Effector memory CD8-positive, alpha-beta T cell (primary cell): ENCODE measurements around the gene SIRT4.
A peak's percentile ranks its signal among the peaks of the same experiment; 100 is the strongest.

ENCODE experiments used
- ATAC-seq: fragments of 150-1000 bp; cut with Tn5 transposase; replicated peaks from 2 replicates; pipeline ENCODE4 v1.10.0; 2021; ENCODE audit warnings: mild to moderate bottlenecking, moderate library complexity
- DNase-seq, 3 experiments: peaks; one replicate each; pipeline ENCODE4 v3.0.0; 2021
- H3K27ac Mint-ChIP-seq, 2 donors: one replicate each; pipeline ENCODE4 v1.8.0; 2022; ENCODE audit warnings: mild to moderate bottlenecking in 2 of 2, mixed read lengths in 2 of 2, moderate library complexity in 2 of 2
- H3K27me3 Mint-ChIP-seq, 2 donors: one replicate each; pipeline ENCODE4 v1.8.0; 2022; ENCODE audit warnings: mixed read lengths in 2 of 2
- H3K36me3 Mint-ChIP-seq: one replicate; pipeline ENCODE4 v1.8.0; 2022; ENCODE audit warnings: mild to moderate bottlenecking, moderate library complexity, mixed read lengths; ENCODE audit not compliant: insufficient read depth
- H3K4me1 Mint-ChIP-seq, 2 donors: one replicate each; pipeline ENCODE4 v1.8.0; 2022; ENCODE audit warnings: low read depth in 2 of 2, mixed read lengths in 2 of 2
- H3K4me3 Mint-ChIP-seq, 2 donors: one replicate each; pipeline ENCODE4 v1.8.0; 2022; ENCODE audit warnings: mild to moderate bottlenecking in 2 of 2, mixed read lengths in 2 of 2, moderate library complexity in 2 of 2
- H3K9me3 Mint-ChIP-seq, 2 donors: one replicate each; pipeline ENCODE4 v1.8.0; 2022; ENCODE audit warnings: mixed read lengths in 2 of 2

SIRT4 gene

GRCh38 chr12:120290609-120291305, 11.4 kb upstream of the SIRT4 start:
- no peak overlapping the region for H3K4me3 Mint-ChIP-seq

GRCh38 chr12:120292411-120292660, 9.8 kb upstream of the SIRT4 start:
- DNase-seq (peak in 1 of 3 experiments; percentile 39), ATAC-seq (peak; percentile 13)
- H3K36me3 Mint-ChIP-seq = peaks cover 4% of the 10 kb centered on the region
- no peak overlapping the region for H3K27ac Mint-ChIP-seq
- no peak overlapping the region for H3K4me3 Mint-ChIP-seq
- H3K4me1 Mint-ChIP-seq = peaks cover 0 to 5% of the 10 kb centered on the region in 2 donors
- no peaks in the 10 kb centered on the region for H3K27me3 Mint-ChIP-seq
- H3K9me3 Mint-ChIP-seq = no peaks in the 10 kb centered on the region

More at GRCh38 chr12:120290609-120291305, 11.4 kb upstream of the SIRT4 start:
- peaks cover 0 to 5% of the 10 kb centered on the region in 2 donors for H3K4me1 Mint-ChIP-seq
- H3K27me3 Mint-ChIP-seq = no peaks in the 10 kb centered on the region
- peaks cover 4% of the 10 kb centered on the region for H3K36me3 Mint-ChIP-seq
- DNase-seq (peak in 2 of 3 experiments; percentile 15 to 28), ATAC-seq (no peak)
- no peak overlapping the region for H3K27ac Mint-ChIP-seq
- no peaks in the 10 kb centered on the region for H3K9me3 Mint-ChIP-seq

DNA sequence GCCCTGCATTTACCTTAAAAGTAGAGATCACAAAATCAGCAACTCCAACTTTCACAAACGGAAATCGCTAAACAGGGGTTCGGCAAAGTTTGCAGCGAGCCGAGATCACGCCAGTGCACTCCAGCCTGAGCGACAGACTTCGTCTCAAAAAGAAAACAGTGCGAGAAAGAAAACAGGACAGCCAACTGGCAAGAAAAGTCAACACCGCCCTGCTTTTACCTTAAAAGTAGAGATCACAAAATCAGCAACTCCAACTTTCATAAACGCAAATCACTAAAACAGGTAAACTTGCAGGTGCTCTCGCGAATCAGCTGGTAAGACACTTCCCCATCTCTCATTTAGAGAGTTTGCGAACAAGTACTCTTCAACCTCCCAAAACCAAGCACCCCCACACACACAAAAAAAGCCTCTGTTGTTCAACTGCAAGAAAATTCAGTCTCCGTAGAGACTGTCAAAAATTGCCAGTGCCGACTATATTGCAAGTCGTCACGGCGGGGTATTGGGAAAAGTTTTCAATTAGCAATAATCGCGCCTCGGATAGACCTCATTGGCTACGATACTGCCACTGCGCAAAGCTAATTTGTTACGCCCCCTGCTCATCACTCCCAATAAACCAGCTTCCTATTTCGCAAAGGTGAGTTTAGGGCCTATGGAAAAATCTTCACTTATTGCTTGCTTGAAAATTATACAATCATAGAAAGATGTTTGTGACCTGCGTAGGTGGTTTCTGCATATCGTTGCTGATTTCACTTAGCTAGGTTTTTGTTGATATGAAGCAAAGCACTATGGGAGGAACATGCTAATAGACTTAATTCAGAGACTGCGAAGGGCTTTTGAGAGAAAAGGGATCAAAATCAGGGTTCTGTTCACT, 9.2 kb upstream of the SIRT4 start, which contains the start of gene RNU4-1:
RNU4-1 (minus strand) TSS at position 577 of the 871 bp plus-strand sequence.
- Mint-ChIP-seq H3K9me3 (no peaks in the 10 kb centered on the region), H3K4me1 (peaks cover 0 to 5% of the 10 kb centered on the region in 2 donors), H3K27ac (no peak within 1 kb of the TSS), H3K27me3 (no peaks in the 10 kb centered on the region), H3K4me3 (no peak within 1 kb of the TSS), H3K36me3 (peaks cover 4% of the 10 kb centered on the region)
- peak; percentile 74 to 84 (median 75) for DNase-seq
- peak; percentile 43 for ATAC-seq

DNA sequence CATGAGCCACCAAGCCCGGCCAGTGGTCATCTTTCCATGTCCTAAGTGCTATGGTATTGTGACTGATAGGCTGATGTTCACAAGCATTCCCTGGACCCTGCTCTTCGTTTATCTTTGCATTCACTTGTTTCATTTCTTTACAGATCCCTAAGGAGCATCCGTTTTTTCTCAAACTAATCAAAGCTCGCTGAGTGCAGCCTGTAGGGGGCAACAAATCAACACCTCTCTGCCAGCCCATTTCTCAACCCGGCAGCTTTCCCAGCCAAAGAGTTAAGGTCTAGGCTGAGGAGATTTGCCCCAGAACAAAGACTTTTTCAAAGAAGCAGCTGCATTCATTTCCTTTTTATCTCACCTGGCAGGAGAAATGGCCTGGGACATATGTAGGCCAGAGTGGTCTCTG, 12.1 kb downstream of the SIRT4 start:
- DNase-seq = no peak
- no peak for ATAC-seq
- no peak overlapping the region for H3K4me3 Mint-ChIP-seq
- no peaks in the 10 kb centered on the region for H3K9me3 Mint-ChIP-seq
- H3K4me1 Mint-ChIP-seq = peaks cover 12 to 16% of the 10 kb centered on the region in 2 donors
- no peaks in the 10 kb centered on the region for H3K27me3 Mint-ChIP-seq
- no peak overlapping the region for H3K27ac Mint-ChIP-seq
- peaks cover 14% of the 10 kb centered on the region for H3K36me3 Mint-ChIP-seq

DNA sequence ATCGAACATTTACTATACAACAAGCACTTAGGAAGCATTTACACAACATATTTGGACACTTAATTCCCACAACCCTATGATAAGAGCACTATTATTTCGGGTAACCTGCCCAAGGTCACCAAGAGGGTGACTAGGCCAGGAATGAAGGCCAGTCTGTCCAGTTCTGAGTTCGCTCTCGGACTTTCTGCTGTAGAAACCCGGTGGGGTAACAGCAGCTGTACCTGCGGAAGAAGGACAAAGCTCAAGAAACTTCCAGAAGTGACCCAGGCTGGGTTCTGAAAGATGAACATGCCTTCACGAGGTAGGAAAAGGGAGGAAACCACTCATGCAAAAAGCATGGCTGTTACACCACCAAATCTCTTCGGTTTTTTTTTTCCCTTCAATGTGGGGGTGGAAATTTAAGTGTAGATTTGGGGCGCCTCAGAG, 14.7 kb downstream of the SIRT4 start:
- H3K9me3 Mint-ChIP-seq = no peaks in the 10 kb centered on the region
- H3K4me1 Mint-ChIP-seq = peaks cover 12 to 16% of the 10 kb centered on the region in 2 donors
- H3K4me3 Mint-ChIP-seq = peak overlapping the region; percentile 93 to 98
- no peak for DNase-seq
- H3K27ac Mint-ChIP-seq = peak overlapping the region; percentile 95 to 99
- no peak for ATAC-seq
- H3K27me3 Mint-ChIP-seq = no peaks in the 10 kb centered on the region
- peaks cover 14% of the 10 kb centered on the region for H3K36me3 Mint-ChIP-seq

DNA sequence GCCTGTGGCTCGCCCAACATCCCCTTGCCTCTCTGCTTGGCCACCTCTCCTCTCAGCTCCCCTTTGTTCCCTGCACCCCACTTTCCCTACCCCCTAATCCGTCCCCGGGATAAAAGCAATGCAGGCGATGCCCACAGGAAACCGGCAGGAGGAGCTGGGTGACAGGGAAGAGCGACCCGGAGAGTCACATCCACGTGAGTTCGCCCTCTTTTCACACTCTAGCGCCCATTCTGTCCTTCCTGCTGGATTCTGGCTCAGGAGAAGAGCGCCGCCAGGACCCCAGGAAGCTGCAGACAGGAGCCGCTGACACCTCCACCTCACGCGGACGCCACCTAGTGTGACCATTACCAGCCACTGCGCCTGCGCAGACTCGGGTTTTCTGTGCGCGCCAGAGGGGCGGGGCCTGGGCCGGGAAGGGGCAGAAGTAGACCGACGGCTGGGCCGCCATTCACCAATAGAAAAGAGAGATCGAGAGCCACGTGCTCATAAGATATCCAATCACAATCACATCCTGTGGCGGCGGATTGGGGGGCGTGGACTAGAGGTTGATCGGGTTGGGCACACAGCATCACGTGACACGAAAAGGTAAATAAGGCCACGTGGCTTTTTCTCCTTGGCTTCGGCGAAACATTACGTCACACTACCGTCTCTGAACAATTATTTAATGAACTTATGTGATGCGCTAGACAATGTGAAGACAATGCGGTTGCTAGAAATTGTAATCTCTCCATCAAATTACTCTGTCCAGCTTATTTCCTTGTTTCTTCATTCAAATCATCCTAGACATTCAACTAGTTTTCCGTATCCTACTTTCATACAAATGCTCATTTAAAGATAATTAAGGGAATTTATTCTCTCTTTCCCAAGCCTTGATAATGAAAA, 15.3 kb downstream of the SIRT4 start:
- peaks cover 14% of the 10 kb centered on the region for H3K36me3 Mint-ChIP-seq
- peaks cover 12 to 16% of the 10 kb centered on the region in 2 donors for H3K4me1 Mint-ChIP-seq
- H3K4me3 Mint-ChIP-seq = peak overlapping the region; percentile 93 to 98
- H3K27me3 Mint-ChIP-seq = no peaks in the 10 kb centered on the region
- DNase-seq = peak; percentile 100
- ATAC-seq = peak; percentile 98
- no peaks in the 10 kb centered on the region for H3K9me3 Mint-ChIP-seq
- H3K27ac Mint-ChIP-seq = peak overlapping the region; percentile 95 to 99

DNA sequence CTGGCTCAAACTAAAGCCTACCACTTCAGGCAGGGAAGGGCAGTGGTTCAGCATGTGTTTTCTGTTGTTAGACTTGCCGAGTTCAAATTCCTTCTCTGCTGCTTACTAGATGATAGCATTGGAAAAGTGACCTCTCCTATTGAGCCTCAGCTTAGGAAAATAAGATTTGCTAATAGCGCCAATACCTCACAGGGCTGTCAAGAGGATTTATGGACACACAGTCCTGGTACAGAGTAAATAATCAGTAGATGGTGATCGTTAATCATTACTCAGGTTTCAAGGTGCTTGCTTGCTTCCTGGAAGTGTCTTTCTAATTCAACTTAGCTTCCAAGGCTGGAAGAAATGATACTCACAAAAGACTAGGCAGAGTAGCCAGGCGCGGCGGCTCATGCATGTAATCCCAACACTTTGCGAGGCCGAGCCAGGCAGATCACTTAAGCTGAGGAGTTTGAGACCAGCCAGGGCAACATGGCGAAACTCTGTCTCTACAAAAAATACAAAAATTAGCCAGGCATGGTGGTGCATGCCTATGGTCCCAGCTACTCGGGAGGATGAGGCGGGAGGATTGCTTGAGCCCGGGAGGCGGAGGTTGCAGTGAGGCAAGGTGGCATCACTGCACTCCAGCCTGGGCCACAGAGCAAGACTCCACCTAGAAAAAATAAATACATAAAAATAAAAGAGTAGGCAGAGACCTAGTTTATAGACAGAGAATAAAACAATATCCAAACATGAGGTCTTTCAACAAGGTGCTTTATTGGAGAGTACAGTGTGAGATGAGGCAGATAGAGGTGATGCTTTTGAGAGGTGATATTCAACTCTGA, 19.5 kb downstream of the SIRT4 start:
- Mint-ChIP-seq H3K9me3 (no peaks in the 10 kb centered on the region), H3K36me3 (peaks cover 16% of the 10 kb centered on the region), H3K27ac (no peak overlapping the region), H3K27me3 (no peaks in the 10 kb centered on the region), H3K4me3 (no peak overlapping the region), H3K4me1 (peaks cover 19 to 20% of the 10 kb centered on the region in 2 donors)
- DNase-seq (no peak), ATAC-seq (no peak)

- Mint-ChIP-seq H3K9me3 (no peaks in the 10 kb centered on the region), H3K27ac (no peak overlapping the region), H3K27me3 (no peaks in the 10 kb centered on the region), H3K4me3 (no peak overlapping the region), H3K36me3 (peaks cover 3% of the 10 kb centered on the region), H3K4me1 (peaks cover 5 to 9% of the 10 kb centered on the region in 2 donors)
- no peak for ATAC-seq
- DNase-seq = no peak
Observed at GRCh38 chr12:120323772-120324171, 21.7 kb downstream of the SIRT4 start.

DNA sequence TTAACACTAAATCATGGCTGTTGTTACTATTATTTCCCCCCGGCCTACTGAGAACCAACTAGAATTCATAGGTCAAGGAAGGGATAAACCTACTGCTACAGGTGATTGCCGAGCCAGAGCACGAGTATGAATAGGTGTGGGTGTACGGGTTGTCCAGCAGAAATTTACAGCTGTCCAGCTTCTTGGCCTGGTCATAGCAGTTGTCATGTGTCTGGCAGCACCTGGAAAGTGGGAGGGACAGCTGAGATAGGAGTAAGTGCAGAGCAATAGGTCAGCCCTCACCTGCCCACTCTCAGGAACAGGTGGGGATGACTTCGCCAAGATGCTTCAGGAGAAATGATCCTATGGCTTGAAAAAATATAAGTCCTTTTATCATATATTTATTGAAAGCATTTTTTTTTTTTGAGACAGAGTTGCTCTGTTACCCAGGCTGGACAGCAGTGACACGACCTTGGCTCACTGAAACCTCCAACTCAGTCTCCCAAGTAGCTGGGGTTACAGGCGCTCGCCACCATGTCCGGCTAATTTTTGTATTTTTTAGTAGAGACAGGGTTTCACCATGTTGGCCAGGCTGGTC, 22.8 kb downstream of the SIRT4 start:
- peaks cover 5 to 7% of the 10 kb centered on the region in 2 donors for H3K27me3 Mint-ChIP-seq
- ATAC-seq = no peak
- no peaks in the 10 kb centered on the region for H3K9me3 Mint-ChIP-seq
- H3K4me3 Mint-ChIP-seq = peak overlapping the region in 1 of 2 donors; percentile 92
- peaks cover 5 to 9% of the 10 kb centered on the region in 2 donors for H3K4me1 Mint-ChIP-seq
- no peak for DNase-seq
- H3K36me3 Mint-ChIP-seq = peaks cover 3% of the 10 kb centered on the region
- H3K27ac Mint-ChIP-seq = no peak overlapping the region

DNA sequence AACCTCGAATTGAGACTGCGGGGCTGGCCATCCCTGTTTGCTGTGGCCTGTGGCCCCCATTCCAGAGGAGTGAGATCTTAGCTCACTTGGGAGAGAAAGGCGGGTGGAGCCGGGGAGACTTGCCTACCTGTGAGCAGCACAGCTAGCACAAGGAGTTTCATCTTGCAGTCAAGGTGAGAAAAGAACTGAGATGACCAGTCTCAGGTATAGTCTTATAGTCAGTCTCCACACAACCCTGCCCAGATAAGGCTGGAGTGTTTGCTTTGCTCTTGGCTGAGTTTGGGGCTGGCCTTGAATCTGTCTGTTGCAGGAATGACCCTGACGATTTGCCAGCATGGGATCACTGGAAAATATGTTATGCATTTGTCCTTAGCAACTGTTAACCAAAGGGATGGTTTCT, 25.5 kb downstream of the SIRT4 start, which contains the start of gene PLA2G1B:
PLA2G1B (minus strand) TSS at position 187 of the 400 bp plus-strand sequence; CDS start at position 161, 26 bp downstream.
- Mint-ChIP-seq H3K4me1 (peaks cover 5 to 9% of the 10 kb centered on the region in 2 donors), H3K36me3 (peaks cover 3% of the 10 kb centered on the region), H3K9me3 (no peaks in the 10 kb centered on the region), H3K27me3 (peaks cover 5 to 12% of the 10 kb centered on the region in 2 donors), H3K27ac (no peak within 1 kb of the TSS), H3K4me3 (no peak within 1 kb of the TSS)
- no peak for ATAC-seq
- no peak for DNase-seq

GRCh38 chr12:120328228-120328627, 26.1 kb downstream of the SIRT4 start:
- H3K27ac Mint-ChIP-seq = no peak overlapping the region
- ATAC-seq = no peak
- H3K4me3 Mint-ChIP-seq = no peak overlapping the region
- DNase-seq = no peak
- H3K36me3 Mint-ChIP-seq = peaks cover 3% of the 10 kb centered on the region
- peaks cover 5 to 9% of the 10 kb centered on the region in 2 donors for H3K4me1 Mint-ChIP-seq
- H3K27me3 Mint-ChIP-seq = peaks cover 5 to 13% of the 10 kb centered on the region in 2 donors
- H3K9me3 Mint-ChIP-seq = no peaks in the 10 kb centered on the region

GRCh38 chr12:120331390-120331789, 29.3 kb downstream of the SIRT4 start:
- Mint-ChIP-seq H3K27ac (no peak overlapping the region), H3K27me3 (peaks cover 10 to 19% of the 10 kb centered on the region in 2 donors), H3K36me3 (no peaks in the 10 kb centered on the region), H3K4me3 (no peak overlapping the region), H3K9me3 (peaks cover 3 to 8% of the 10 kb centered on the region in 2 donors), H3K4me1 (no peaks in the 10 kb centered on the region)
- ATAC-seq (no peak), DNase-seq (no peak)
